ENCODE results near the gene POT1. TPM values are rescaled to one million over a fixed set of nuclear protein-coding genes. Genes with fewer than 3 reads are reported as not detected.

Gene POT1
- total and polyA plus RNA-seq, 2 experiments from 2014 or later: 12.0 to 40.4 TPM

- Mint-ChIP-seq H3K9me3 (no peaks in the 10 kb centered on the region), H3K27ac (no peak overlapping the region; the same call in 1 of the 2 replicates), H3K27me3 (ENCODE audit: insufficient read depth, low read depth, poor library complexity) (no peaks in the 10 kb centered on the region), H3K4me1 (0 out of 3 replicates have a peak, but pooled peaks cover 2% of the 10 kb centered on the region), H3K36me3 (ENCODE audit: low read depth) (no peaks in the 10 kb centered on the region; the same call in 2 of the 3 replicates), H3K4me3 (no peak overlapping the region)
- Histone ChIP-seq H3K4me3 (no peak overlapping the region), H3K36me3 (ENCODE audit: insufficient read depth) (no peaks in the 10 kb centered on the region), H3K9me2 (ENCODE audit: insufficient read depth) (no peaks in the 10 kb centered on the region), H3K79me2 (replicated peaks; ENCODE audit: insufficient read depth) (peaks cover 93% of the 10 kb centered on the region), H4K20me1 (replicated peaks; ENCODE audit: insufficient read depth) (no peaks in the 10 kb centered on the region), H2AFZ (no peak overlapping the region), H3K4me1 (ENCODE audit: insufficient read depth) (no peaks in the 10 kb centered on the region), H3K27ac (ENCODE audit: low read depth) (no peak overlapping the region), H3K27me3 (ENCODE audit: insufficient read depth) (no peaks in the 10 kb centered on the region), H3F3A (replicated peaks; ENCODE audit: low read depth) (no peaks in the 10 kb centered on the region), H3K4me2 (no peak overlapping the region)
- TF ChIP-seq CTCF (conservative IDR thresholded peaks at IDR 0.05; ENCODE audit: low read depth in 2 of 2): no peak
- TF ChIP-seq STAT1 (IDR thresholded peaks at IDR 0.05; ENCODE audit: unreplicated experiment): no peak
- TF ChIP-seq ZNF462 (CRISPR knock-in tag; IDR thresholded peaks at IDR 0.05): no peak
- no peak for TF ChIP-seq EZH2 (IDR thresholded peaks at IDR 0.05; ENCODE audit: low read depth, unreplicated experiment)
- no peak for TF ChIP-seq EZH2phosphoT487 (IDR thresholded peaks at IDR 0.05; ENCODE audit: unreplicated experiment)
- TF ChIP-seq CREB1 (CRISPR knock-in tag; IDR thresholded peaks at IDR 0.05; ENCODE audit: low read depth): no peak
- TF ChIP-seq NANOG (IDR thresholded peaks at IDR 0.05; ENCODE audit: borderline replicate concordance): no peak
- TF ChIP-seq ZNF114 (CRISPR knock-in tag; IDR thresholded peaks at IDR 0.05): no peak
- no peak for TF ChIP-seq ETS1 (IDR thresholded peaks at IDR 0.05)
- TF ChIP-seq POLR2AphosphoS5 (IDR thresholded peaks at IDR 0.05; ENCODE audit: low read depth): no peak
- no peak for ATAC-seq
- no peak for DNase-seq (ENCODE audit: low spot score)
These were observed 4.7 kb downstream of the POT1 start for GRCh38 chr7:124924906-124925305.

Measured in GM23338 (cell line).